ENCODE data around the gene PYCR2.

DNA sequence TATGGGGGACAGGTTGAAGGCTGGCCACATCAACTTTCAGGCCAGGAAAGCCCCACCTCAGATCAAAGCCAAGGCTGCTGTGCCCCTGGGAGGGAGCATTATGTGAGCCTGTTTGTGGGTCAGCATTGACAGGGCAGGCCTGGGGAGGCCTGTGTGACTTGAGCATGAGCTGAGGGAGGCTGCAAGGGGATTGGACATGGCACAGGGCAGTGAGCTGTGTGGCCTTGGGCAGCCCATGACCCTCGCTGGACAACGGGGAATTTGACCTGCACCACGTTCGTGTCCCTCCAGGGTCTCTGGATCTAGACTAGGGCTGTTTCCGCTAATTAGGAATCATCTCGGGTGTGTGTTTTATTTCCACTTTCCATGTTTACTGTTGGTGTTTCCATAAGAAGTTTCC is 17.6 kb downstream of the PYCR2 start:
- TF ChIP-seq POLR2AphosphoS5 (IDR thresholded peaks at IDR 0.05; ENCODE audit: insufficient read depth in 1 of 2, low read depth in 1 of 2), result no peak
- no peak for TF ChIP-seq POLR2A (IDR thresholded peaks at IDR 0.05)
- TF ChIP-seq CTCF (IDR thresholded peaks at IDR 0.05), result no peak

Data from vagina (tissue), 2 donors.